Stimulated activated effector memory CD8-positive, alpha-beta T cell treated with anti-CD3 and anti-CD28 coated beads, Interleukin-12 subunit alpha, Interleukin-12 subunit beta, amount 100 ng/mL, for 72 hours (primary cell): ENCODE data around the gene MYH6.
A peak's percentile ranks its signal among the peaks of the same experiment; 100 is the strongest.
"Not testable (repeated sequence)": the region's sequence is repeated elsewhere in the genome, so short reads cannot be mapped to it uniquely, and the experiment has no call there.

Experiments
- ATAC-seq: fragments of 150-1000 bp; cut with Tn5 transposase; 2 replicates; pipeline ENCODE4 v1.10.0; 2021
- DNase-seq, 2 donors: peaks; one replicate each; pipeline ENCODE4 v3.0.0; 2021 to 2022; ENCODE audit warnings: low spot score in 2 of 2
- H3K27ac Mint-ChIP-seq: one replicate; pipeline ENCODE4 v1.8.0; 2022; ENCODE audit warnings: mild to moderate bottlenecking, mixed read lengths
- H3K36me3 Mint-ChIP-seq: one replicate; pipeline ENCODE4 v1.8.0; 2022; ENCODE audit warnings: mild to moderate bottlenecking, mixed read lengths
- H3K4me1 Mint-ChIP-seq: one replicate; pipeline ENCODE4 v1.8.0; 2022; ENCODE audit warnings: mixed read lengths
- H3K4me3 Mint-ChIP-seq: one replicate; pipeline ENCODE4 v1.8.0; 2022; ENCODE audit warnings: mild to moderate bottlenecking, mixed read lengths
- H3K9me3 Mint-ChIP-seq: one replicate; pipeline ENCODE4 v1.8.0; 2022; ENCODE audit warnings: mixed read lengths

MYH6 gene

DNA sequence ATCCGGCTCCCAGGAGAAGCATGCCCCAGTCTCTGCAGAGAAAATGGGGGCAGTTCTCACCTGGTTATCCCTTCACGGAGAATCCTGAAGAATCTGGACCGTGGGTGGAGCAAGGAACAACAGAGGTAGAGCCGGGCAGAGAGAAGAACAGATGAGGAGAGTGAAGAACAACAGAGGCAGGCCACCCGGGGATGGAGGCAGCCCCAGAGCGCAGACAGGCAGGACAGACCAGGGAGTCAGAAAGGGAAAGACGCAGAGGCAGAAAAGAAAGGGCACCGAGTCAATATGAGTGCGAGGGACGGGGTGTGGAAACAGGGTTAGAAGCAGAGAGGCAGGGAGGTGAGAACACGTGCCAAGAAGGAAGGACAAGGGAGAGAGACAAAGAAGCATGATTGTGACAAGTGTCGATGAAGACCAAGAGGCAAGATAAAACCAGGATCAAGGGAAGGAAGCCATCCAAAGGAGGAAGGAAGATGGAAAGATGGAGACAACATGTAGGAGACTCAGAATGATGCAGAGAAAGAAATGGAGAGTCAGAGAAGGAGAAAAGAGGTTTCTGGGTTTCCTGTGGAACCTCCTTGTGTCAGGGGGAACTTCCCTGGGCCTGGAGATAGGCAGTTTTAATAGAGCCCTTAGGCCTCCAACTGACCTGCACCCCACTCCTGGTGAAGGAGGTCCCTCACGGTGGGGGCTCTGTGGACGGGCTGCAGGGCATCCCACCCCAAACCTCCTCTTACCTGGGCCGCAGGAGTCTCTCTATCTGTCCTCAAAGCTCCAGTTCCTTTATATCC, at the start of gene MYH6:
TSS of gene MYH6 (minus strand) at position 758 of the 791 bp plus-strand sequence. CDS start 1,050 bp downstream, outside the sequence.
- Mint-ChIP-seq H3K9me3 (no peaks in the 10 kb centered on the region), H3K4me3 (no peak within 1 kb of the TSS), H3K27ac (peak within 1 kb of the TSS; percentile 60), H3K36me3 (no peaks in the 10 kb centered on the region), H3K4me1 (peaks cover 12% of the 10 kb centered on the region)
- ATAC-seq (no peak), DNase-seq (no peak)

DNA sequence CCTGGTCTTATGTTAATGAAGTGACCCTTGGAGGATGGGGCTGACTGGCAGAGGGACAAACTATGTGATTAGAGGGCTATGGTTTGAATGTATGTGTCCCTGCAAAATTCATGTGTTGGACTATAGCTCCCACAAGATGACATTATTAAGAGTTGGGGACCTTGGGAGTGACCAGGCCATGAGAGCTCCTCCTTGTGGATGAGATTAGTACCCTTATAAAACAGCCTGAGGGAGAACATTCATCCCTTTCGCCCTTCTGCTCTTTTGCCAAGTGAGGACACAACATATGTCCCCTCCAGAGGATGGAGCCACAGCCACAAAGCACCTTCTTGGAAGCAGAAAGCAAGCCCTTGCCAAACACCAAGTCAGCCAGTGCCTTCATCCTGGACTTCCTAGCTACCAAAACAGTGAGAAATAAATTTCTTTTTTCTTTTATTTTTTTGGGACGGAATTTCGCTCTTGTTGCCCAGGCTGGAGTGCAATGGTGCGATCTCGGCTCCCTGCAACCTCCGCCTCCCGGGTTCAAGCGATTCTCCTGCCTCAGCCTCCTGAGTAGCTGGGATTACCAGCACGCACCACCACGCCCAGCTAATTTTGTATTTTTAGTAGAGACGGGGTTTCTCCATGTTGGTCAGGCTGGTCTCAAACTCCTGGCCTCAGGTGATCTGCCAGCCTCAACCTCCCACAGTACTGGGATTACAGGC, 49.0 kb upstream of the MYH6 start:
- H3K4me1 Mint-ChIP-seq, ATAC-seq, H3K36me3 Mint-ChIP-seq, DNase-seq, H3K4me3 Mint-ChIP-seq, H3K9me3 Mint-ChIP-seq, H3K27ac Mint-ChIP-seq: not testable (repeated sequence)

DNA sequence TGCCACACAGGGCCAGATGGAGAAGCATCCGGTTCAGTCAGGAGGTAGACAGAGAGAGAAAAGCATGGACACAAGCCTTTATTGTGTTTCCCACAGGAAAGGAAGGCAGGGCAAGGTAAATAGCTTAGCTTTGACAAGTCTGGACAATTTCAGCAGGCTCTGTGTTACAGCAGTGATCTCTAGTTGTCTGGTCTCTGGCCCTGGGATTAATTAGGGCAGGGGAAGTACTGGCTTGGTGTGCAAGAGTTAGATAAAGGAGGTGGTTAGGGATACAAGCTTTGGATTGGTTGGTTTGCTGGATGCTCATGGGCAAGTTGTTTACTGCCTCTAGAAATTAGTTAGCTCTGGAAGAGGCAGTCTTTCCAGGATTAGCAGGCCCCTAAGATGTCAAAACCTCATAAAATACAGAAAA, 46.4 kb upstream of the MYH6 start:
- H3K4me1 Mint-ChIP-seq, result no peaks in the 10 kb centered on the region
- ATAC-seq (no peak), DNase-seq (no peak)
- H3K36me3 Mint-ChIP-seq, result no peaks in the 10 kb centered on the region
- no peak overlapping the region for H3K27ac Mint-ChIP-seq
- H3K9me3 Mint-ChIP-seq, result no peaks in the 10 kb centered on the region
- H3K4me3 Mint-ChIP-seq, result no peak overlapping the region

DNA sequence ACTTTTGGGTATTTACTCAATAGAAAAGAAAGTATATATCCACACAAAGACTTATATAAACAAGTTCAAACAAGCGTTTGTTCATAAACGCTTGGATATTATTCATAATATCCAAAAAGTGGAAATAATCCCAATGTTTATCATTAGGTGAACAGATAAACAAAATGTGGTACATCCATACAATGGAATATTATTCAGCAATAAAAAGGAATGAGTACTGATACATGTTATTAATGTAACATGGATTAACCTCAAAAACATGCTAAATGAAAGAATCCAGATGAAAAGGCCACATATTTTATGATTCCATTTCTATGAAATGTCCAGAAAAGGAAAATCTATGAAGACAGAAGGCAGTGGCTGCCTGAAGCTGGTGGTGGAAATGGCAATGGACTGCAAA, 44.2 kb upstream of the MYH6 start:
- DNase-seq, result no peak
- Mint-ChIP-seq H3K4me3 (no peak overlapping the region), H3K9me3 (no peaks in the 10 kb centered on the region), H3K36me3 (no peaks in the 10 kb centered on the region), H3K4me1 (no peaks in the 10 kb centered on the region), H3K27ac (no peak overlapping the region)
- no peak for ATAC-seq

DNA sequence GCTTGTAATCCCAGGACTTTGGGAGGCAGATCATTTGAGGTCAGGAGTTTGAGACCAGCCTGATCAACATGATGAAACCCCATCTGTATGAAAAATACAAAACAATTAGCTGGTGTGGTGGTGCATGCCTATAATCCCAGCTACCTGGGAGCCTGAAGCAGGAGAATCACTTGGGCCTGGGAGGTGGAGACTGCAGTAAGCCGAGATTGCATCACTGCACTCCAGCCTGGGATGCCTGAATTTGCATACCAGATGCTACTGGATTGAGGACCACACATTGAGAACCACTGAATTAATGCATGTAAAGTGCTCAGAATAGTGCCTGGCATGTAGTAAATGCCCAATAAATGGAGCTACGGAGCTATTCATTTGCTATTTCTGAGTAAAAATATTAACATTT, 42.3 kb upstream of the MYH6 start:
- H3K9me3 Mint-ChIP-seq, result no peaks in the 10 kb centered on the region
- H3K4me1 Mint-ChIP-seq, result no peaks in the 10 kb centered on the region
- no peak overlapping the region for H3K4me3 Mint-ChIP-seq
- ATAC-seq, result no peak
- no peaks in the 10 kb centered on the region for H3K36me3 Mint-ChIP-seq
- DNase-seq, result no peak
- no peak overlapping the region for H3K27ac Mint-ChIP-seq

DNA sequence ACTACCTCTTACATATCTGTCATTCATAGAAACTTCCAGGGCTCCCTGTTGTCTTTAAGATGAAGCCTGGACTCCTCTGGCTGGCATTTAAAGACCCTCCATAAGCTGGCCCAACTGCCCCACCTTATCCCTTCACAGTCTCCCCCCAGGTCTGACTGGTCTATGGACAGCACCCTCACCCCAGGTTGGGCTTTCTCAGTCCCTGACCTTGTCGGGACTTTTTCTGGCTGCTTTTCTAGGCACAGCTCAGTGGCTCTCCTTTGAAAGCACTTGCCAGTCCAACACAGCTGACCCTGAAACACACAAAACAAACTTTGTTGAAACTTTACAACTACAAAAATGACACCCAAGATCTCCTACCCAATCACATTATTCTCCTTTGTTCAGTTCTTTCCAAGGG, 41.2 kb upstream of the MYH6 start:
- no peaks in the 10 kb centered on the region for H3K36me3 Mint-ChIP-seq

DNA sequence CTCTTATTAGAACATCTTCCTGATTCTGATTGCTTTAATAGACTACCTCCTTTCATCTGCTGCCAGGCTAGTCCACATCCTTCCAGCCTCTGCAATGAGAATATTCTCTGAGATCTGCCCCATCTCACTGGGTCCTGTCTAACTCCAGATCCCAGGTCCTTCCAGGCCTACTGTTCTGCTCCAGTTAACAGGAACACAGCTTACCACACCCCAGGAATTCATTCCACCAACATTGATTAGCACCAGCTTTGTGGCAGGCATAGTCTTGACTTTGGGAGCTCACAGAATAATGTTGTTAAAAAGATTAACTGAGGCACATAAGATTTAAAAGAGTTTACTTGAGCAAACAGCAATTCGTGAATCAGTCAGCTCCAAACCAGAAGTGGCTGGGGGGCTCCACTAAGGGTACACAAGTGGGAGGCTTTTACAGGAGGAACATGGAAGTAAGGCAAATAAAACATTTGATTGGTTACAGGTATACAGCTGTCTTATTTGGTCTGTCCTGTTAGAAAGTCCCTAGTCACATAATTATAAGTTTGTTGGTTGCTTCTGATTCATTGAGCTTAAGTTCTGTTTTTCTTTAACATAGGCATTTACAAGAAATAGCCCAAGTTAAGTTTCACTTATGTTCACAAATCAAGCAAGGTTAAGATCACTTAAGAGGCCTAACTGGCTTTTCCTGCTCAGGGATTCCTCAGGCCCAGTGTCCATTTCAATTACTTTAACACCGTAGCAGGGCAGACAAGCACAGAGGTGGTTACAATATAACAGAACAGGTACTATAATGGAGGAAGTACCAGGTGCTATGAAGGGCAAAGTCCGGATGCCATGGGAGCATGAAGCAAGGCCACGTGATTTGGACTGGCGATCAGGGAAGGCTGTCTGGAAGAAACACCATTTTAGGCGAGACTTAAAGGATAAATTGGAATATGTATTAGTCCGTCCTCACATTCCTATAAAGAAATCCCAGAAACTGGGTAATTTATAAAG, 39.6 kb upstream of the MYH6 start:
- Mint-ChIP-seq H3K4me1 (no peaks in the 10 kb centered on the region), H3K36me3 (no peaks in the 10 kb centered on the region), H3K4me3 (no peak overlapping the region), H3K27ac (peak overlapping the region; percentile 75), H3K9me3 (no peaks in the 10 kb centered on the region)
- ATAC-seq (no peak), DNase-seq (no peak)

More for the DNA sequence above, 41.2 kb upstream of the MYH6 start:
- no peak overlapping the region for H3K27ac Mint-ChIP-seq
- DNase-seq (no peak), ATAC-seq (no peak)
- no peaks in the 10 kb centered on the region for H3K9me3 Mint-ChIP-seq
- no peaks in the 10 kb centered on the region for H3K4me1 Mint-ChIP-seq
- no peak overlapping the region for H3K4me3 Mint-ChIP-seq

DNA sequence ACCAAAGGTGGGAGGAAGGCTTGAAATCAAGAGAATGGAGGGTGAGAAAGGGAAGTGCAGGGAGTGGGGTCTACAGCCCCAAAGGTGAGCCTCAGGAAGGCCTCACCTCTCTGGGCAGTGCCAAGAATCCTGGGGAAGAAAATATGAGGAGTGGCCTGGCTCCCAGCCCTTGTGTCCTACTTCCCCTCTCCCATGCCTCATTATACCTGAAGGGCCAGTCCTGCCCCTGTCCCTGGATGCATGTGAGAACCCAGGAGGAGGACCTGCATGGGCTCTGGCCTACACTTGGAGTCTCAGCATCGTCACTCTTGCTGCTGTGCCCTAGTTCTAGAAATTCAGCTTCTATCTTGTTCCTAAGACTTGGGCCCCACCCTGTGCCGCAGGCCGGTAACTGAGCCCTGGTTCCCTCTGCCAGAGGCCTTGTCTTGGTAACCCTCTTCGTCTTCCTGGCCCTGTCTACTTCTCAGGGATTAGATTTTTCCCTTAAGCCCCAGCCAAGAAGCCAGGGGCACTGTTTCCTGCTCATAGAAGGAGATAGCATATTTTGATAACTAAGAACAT, 38.3 kb upstream of the MYH6 start:
- H3K4me1 Mint-ChIP-seq, result no peaks in the 10 kb centered on the region
- no peak for DNase-seq
- no peak overlapping the region for H3K4me3 Mint-ChIP-seq
- H3K27ac Mint-ChIP-seq, result no peak overlapping the region
- H3K36me3 Mint-ChIP-seq, result no peaks in the 10 kb centered on the region
- ATAC-seq, result no peak
- no peaks in the 10 kb centered on the region for H3K9me3 Mint-ChIP-seq

DNA sequence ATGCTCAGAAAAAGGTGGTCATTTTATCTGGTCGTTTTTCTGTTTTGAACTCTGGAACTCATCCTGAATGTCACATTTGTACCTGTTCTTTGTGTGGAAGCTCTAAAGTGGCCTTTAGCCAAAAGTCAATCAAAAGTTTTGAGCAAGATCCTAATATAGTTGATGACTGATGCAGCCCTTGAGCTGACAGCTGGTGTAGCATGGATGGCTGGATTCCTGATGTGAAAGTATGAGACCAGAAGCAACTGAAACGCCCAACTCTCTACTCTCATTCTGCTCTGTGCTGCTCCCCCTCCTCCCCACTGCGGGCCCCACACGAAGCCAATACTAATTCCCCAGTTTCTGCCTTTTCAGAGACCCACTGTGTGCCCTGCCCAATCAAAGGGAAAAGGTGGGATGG, 37.7 kb upstream of the MYH6 start:
- DNase-seq (no peak), ATAC-seq (no peak)
- Mint-ChIP-seq H3K27ac (no peak overlapping the region), H3K9me3 (no peaks in the 10 kb centered on the region), H3K4me1 (peaks cover 6% of the 10 kb centered on the region), H3K36me3 (no peaks in the 10 kb centered on the region), H3K4me3 (no peak overlapping the region)

DNA sequence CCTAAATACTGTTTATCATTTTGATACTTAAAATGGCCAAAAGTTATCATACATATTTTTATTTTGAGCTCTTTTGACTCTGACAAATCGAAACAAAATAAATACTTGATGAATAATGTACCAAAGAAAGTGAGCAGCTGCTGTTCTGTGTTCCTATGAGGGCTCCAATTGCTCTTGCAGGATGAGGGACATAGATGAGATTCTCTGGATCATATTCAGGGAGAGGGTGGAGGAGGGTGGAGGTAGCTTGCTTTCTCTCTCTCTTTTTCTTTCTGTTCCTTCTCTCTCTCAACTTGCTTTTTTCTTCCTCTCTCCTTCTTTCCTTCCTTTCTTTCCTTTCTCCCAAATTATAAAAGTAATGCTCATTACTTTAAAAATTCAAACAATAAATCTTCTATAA, 36.2 kb upstream of the MYH6 start:
- no peak overlapping the region for H3K27ac Mint-ChIP-seq
- peaks cover 6% of the 10 kb centered on the region for H3K4me1 Mint-ChIP-seq
- no peak overlapping the region for H3K4me3 Mint-ChIP-seq

DNA sequence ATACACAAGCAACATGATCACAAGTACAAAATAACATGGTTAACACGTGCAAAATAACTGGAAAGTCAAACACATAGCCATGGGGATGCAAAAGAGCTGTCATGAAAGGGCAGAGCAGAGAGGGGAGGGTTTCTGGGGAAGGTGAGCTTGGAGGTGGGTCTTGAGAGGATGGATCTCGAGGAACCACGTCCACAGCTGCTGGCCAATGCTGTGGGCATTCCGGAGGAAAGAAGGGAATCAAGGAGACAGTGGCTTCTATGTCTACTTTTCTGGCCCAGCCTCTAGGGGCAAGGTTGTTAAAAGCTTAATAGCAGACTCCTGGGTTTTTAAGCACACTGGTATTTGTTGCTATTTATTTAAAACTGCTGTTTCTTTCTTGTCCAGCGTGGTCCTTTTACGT, 35.8 kb upstream of the MYH6 start:
- Mint-ChIP-seq H3K4me3 (no peak overlapping the region), H3K4me1 (peaks cover 6% of the 10 kb centered on the region), H3K9me3 (no peaks in the 10 kb centered on the region), H3K36me3 (no peaks in the 10 kb centered on the region), H3K27ac (no peak overlapping the region)
- ATAC-seq (no peak), DNase-seq (no peak)

More for the DNA sequence above, 36.2 kb upstream of the MYH6 start:
- Mint-ChIP-seq H3K9me3 (no peaks in the 10 kb centered on the region), H3K36me3 (no peaks in the 10 kb centered on the region)
- no peak for ATAC-seq
- DNase-seq, result no peak

DNA sequence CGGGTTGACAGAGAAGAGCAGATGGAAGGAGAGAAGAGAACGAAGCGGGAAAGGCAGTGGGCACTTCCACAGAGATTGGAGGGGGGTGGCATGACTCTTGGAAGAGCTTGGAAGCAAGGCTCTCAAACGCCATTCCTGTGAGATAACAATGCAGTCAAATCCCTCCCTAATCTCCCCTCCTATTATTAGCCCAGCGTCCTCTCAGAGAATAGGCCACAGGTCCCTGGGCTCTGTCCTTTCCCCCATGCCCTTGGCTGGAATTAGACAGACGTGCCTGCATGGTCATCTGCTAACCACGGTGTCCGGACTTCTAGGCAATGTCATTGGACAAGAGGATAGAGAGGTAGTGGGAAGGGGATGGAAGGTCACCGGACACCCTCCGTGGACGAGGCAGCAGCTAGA, 35.3 kb upstream of the MYH6 start:
- no peak overlapping the region for H3K27ac Mint-ChIP-seq
- H3K4me3 Mint-ChIP-seq, result no peak overlapping the region
- ATAC-seq (no peak), DNase-seq (no peak)
- H3K4me1 Mint-ChIP-seq, result peaks cover 6% of the 10 kb centered on the region
- no peaks in the 10 kb centered on the region for H3K36me3 Mint-ChIP-seq
- H3K9me3 Mint-ChIP-seq, result no peaks in the 10 kb centered on the region

DNA sequence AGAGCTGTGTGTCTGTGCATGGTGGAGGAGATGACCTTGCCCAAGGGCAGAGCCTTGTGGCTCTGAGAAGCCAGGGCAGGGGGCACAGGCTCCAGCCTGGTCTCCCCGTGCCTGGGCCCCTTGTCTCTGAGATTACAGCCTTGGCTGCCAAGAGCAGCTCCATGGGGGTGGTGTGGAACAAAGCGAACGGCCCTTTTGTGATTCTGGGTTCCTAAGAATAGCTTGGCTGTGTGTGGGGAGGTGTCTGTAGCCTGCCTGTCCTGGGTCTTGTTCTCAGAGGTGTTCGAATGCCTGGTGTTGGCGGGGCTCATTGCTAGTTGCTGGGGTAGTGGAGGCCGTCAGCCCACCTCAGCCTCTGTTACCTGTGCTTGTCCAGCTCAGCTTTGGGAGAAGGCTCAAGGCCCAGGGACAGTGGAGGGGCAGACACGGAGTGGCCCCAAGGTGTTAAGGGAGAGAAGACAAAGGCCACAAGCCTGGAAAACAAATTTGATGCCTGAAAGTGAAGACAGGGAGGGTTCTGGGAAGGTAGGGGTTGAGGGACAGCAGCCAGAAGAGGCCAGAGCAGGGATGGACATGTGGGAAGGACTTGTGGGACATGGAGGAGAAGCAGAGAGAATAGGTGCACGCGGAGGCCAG, 34.8 kb upstream of the MYH6 start:
- no peaks in the 10 kb centered on the region for H3K36me3 Mint-ChIP-seq
- no peak for ATAC-seq

DNA sequence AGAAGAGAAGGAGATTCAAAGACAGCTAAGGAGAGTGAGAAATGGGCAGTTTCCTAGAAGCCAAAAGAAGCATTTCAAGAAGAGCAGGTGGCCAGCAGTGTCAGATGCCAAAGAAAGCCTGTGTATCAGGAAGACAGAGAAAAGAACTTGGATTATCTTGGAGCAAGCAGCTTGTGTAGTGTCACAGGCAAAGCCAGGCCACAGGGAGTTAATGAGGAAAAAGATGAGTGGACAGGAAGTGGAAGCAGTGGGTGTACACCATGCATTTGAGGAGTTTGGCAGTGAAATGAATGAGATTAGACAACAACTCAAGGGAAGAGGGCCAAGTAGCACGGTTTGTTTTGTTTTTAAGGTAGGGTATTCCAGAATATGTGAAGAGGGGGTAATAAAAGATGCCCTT, 33.0 kb upstream of the MYH6 start:
- ATAC-seq (no peak), DNase-seq (no peak)
- H3K27ac Mint-ChIP-seq, result peak overlapping the region; percentile 39
- H3K36me3 Mint-ChIP-seq, result no peaks in the 10 kb centered on the region
- no peak overlapping the region for H3K4me3 Mint-ChIP-seq
- H3K4me1 Mint-ChIP-seq, result peaks cover 6% of the 10 kb centered on the region
- no peaks in the 10 kb centered on the region for H3K9me3 Mint-ChIP-seq

More for the DNA sequence above, 34.8 kb upstream of the MYH6 start:
- no peak overlapping the region for H3K4me3 Mint-ChIP-seq
- peaks cover 6% of the 10 kb centered on the region for H3K4me1 Mint-ChIP-seq
- H3K9me3 Mint-ChIP-seq, result no peaks in the 10 kb centered on the region
- DNase-seq, result no peak
- no peak overlapping the region for H3K27ac Mint-ChIP-seq
